IMR-90 (cell line): Measurements from ENCODE around the gene MYOM1. TPM values are rescaled to one million over a fixed set of nuclear protein-coding genes. Genes with fewer than 3 reads are reported as not detected.

Experiments used
- ATAC-seq: fragments of 200-7000 bp; cut with Tn5 transposase; 2 replicates; pipeline ENCODE4 v1.9.1; 2020; ENCODE audit warnings: low read depth, mild to moderate bottlenecking, moderate library complexity
- BruUV-seq: library from RNA; stranded (reverse); fragments of 400-500 nt; replicated peaks from 2 replicates; lab custom pipeline; 2021; lab: Mats Ljungman, UMichigan
- CTCF ChIA-PET: fragments of 300-600 bp; formaldehyde crosslinking; extraction: SDS; loops from one replicate; lab custom pipeline; 2021; ENCODE audit warnings: antibody characterized with exemption; lab: Yijun Ruan, JAX
- POLR2A ChIA-PET: fragments of 300-600 bp; sonication (Branson Sonifier 250); formaldehyde crosslinking; loops from one replicate; lab custom pipeline; 2022; ENCODE audit warnings: antibody characterized with exemption; ENCODE audit not compliant: unreplicated experiment; lab: Charles Lee
- DNase-seq: peaks from one replicate; pipeline ENCODE4 v3.0.0; 2013
- H2AFZ ChIP-seq: replicated peaks from 2 replicates; pipeline ENCODE3; 2013; ENCODE audit warnings: low read length, mild to moderate bottlenecking; ENCODE audit not compliant: poor library complexity
- H2AK5ac ChIP-seq: 2 replicates; pipeline ENCODE4 v1.6.1; 2013; ENCODE audit warnings: low read depth, low read length, inconsistent platforms
- H2AK9ac ChIP-seq: replicated peaks from 2 replicates; pipeline ENCODE3; 2013; ENCODE audit warnings: mild to moderate bottlenecking, low read depth, low read length, moderate library complexity; ENCODE audit not compliant: poor library complexity
- H2BK120ac ChIP-seq: 2 replicates; pipeline ENCODE4 v1.6.1; 2013; ENCODE audit warnings: low read depth, low read length, inconsistent platforms
- H2BK15ac ChIP-seq: 3 replicates; pipeline ENCODE4 v1.6.1; 2013; ENCODE audit warnings: low read depth, low read length, inconsistent platforms
- H2BK20ac ChIP-seq: 2 replicates; pipeline ENCODE4 v1.6.1; 2013; ENCODE audit warnings: low read depth, mild to moderate bottlenecking, inconsistent platforms, low read length, moderate library complexity
- H2BK5ac ChIP-seq: 2 replicates; pipeline ENCODE4 v1.6.1; 2013; ENCODE audit warnings: mild to moderate bottlenecking, low read depth, low read length, inconsistent platforms; ENCODE audit not compliant: poor library complexity, severe bottlenecking
- H3K14ac ChIP-seq: replicated peaks from 2 replicates; pipeline ENCODE4 v1.6.1; 2013; ENCODE audit warnings: low read depth, low read length, inconsistent platforms
- H3K18ac ChIP-seq: 2 replicates; pipeline ENCODE4 v1.6.1; 2013; ENCODE audit warnings: low read depth, low read length, control low read depth
- H3K23ac ChIP-seq: 2 replicates; pipeline ENCODE4 v1.6.1; 2013; ENCODE audit warnings: low read depth, low read length, inconsistent platforms
- H3K27ac ChIP-seq: 2 replicates; pipeline ENCODE4 v1.5.1; 2013; ENCODE audit warnings: mild to moderate bottlenecking, control low read depth, low read length; ENCODE audit not compliant: insufficient read depth
- H3K27me3 ChIP-seq: 2 replicates; pipeline ENCODE4 v1.6.1; 2013; ENCODE audit warnings: low read length; ENCODE audit not compliant: control insufficient read depth, insufficient read depth
- H3K36me3 ChIP-seq: 2 replicates; pipeline ENCODE4 v1.6.1; 2013; ENCODE audit warnings: low read length, mixed read lengths; ENCODE audit not compliant: control insufficient read depth, insufficient read depth
- H3K4ac ChIP-seq: 2 replicates; pipeline ENCODE4 v1.6.1; 2013; ENCODE audit warnings: low read depth, low read length, inconsistent platforms
- H3K4me1 ChIP-seq: 2 replicates; pipeline ENCODE4 v1.6.1; 2013; ENCODE audit warnings: low read length, mixed read lengths; ENCODE audit not compliant: control insufficient read depth, insufficient read depth
- H3K4me2 ChIP-seq: 2 replicates; pipeline ENCODE4 v1.6.1; 2013; ENCODE audit warnings: low read depth, mild to moderate bottlenecking, control low read depth, low read length, moderate library complexity
- H3K4me3 ChIP-seq: 2 replicates; pipeline ENCODE4 v1.5.1; 2013; ENCODE audit warnings: low read depth, mild to moderate bottlenecking, control low read depth, low read length, moderate library complexity; ENCODE audit not compliant: insufficient read depth
- H3K56ac ChIP-seq: 2 replicates; pipeline ENCODE4 v1.6.1; 2013; ENCODE audit warnings: low read length, inconsistent platforms; ENCODE audit not compliant: insufficient read depth; ENCODE audit errors: extremely low read depth
- H3K79me1 ChIP-seq, 2 experiments: 2 replicates each; pipeline ENCODE4 v1.6.1; 2013; ENCODE audit warnings: low read length in 2 of 2, inconsistent platforms in 1 of 2, low read depth in 1 of 2
- H3K9ac ChIP-seq: 2 replicates; pipeline ENCODE4 v1.6.1; 2013; ENCODE audit warnings: low read depth, low read length, control low read depth
- H3K9me1 ChIP-seq: 2 replicates; pipeline ENCODE4 v1.6.1; 2013; ENCODE audit warnings: low read length, inconsistent platforms; ENCODE audit not compliant: insufficient read depth
- H3K9me3 ChIP-seq: 2 replicates; pipeline ENCODE4 v1.6.1; 2013; ENCODE audit warnings: low read length; ENCODE audit not compliant: control insufficient read depth, insufficient read depth
- H4K20me1 ChIP-seq: 2 replicates; pipeline ENCODE4 v1.6.1; 2013; ENCODE audit warnings: low read length, inconsistent platforms; ENCODE audit not compliant: insufficient read depth
- H4K5ac ChIP-seq: 2 replicates; pipeline ENCODE4 v1.6.1; 2013; ENCODE audit warnings: mild to moderate bottlenecking, low read depth, low read length, control low read depth
- H4K8ac ChIP-seq, 2 experiments: 2 replicates each; pipeline ENCODE4 v1.6.1; 2013; ENCODE audit warnings: low read depth in 2 of 2, low read length in 2 of 2, control low read depth in 1 of 2, inconsistent platforms in 1 of 2
- H4K91ac ChIP-seq: 2 replicates; pipeline ENCODE4 v1.6.1; 2013; ENCODE audit warnings: low read depth, low read length, inconsistent platforms; ENCODE audit not compliant: insufficient read depth
- BHLHE40 ChIP-seq: fragments of 150-350 bp; IDR thresholded peaks from 2 replicates; pipeline ENCODE4 v1.6.1; 2016; ENCODE audit warnings: mild to moderate bottlenecking, low read depth, low read length
- CEBPB ChIP-seq: IDR thresholded peaks from 2 replicates; pipeline ENCODE4 v1.6.1; 2012; ENCODE audit warnings: low read depth, low read length, improper control_type of control experiment
- CHD1 ChIP-seq: IDR thresholded peaks from 2 replicates; pipeline ENCODE4 v1.6.1; 2012; ENCODE audit warnings: low read depth, low read length, improper control_type of control experiment
- CTCF ChIP-seq: conservative IDR thresholded peaks from 2 replicates; pipeline ENCODE4 v1.5.1; 2012; ENCODE audit warnings: mild to moderate bottlenecking, low read depth, low read length, improper control_type of control experiment
- ELK1 ChIP-seq: fragments of 150-350 bp; IDR thresholded peaks from 2 replicates; pipeline ENCODE4 v1.6.1; 2016; ENCODE audit warnings: low read depth, mild to moderate bottlenecking, low read length, moderate library complexity, borderline replicate concordance
- FOS ChIP-seq: fragments of 150-350 bp; IDR thresholded peaks from 2 replicates; pipeline ENCODE4 v1.6.1; 2016; ENCODE audit warnings: low read depth, low read length
- MAZ ChIP-seq: IDR thresholded peaks from 2 replicates; pipeline ENCODE4 v1.6.1; 2012; ENCODE audit warnings: low read depth, mild to moderate bottlenecking, low read length, improper control_type of control experiment, moderate library complexity, borderline replicate concordance
- MXI1 ChIP-seq: IDR thresholded peaks from 2 replicates; pipeline ENCODE4 v1.6.1; 2012; ENCODE audit warnings: low read depth, mild to moderate bottlenecking, low read length, moderate library complexity, borderline replicate concordance
- NFE2L2 ChIP-seq: fragments of 150-350 bp; IDR thresholded peaks from 2 replicates; pipeline ENCODE4 v1.6.1; 2016; ENCODE audit warnings: low read depth, mild to moderate bottlenecking, low read length
- POLR2A ChIP-seq: IDR thresholded peaks from 2 replicates; pipeline ENCODE4 v1.6.1; 2012; ENCODE audit warnings: mild to moderate bottlenecking, low read depth, low read length
- RAD21 ChIP-seq: IDR thresholded peaks from 2 replicates; pipeline ENCODE4 v1.6.1; 2012; ENCODE audit warnings: low read length, improper control_type of control experiment
- RCOR1 ChIP-seq: IDR thresholded peaks from 2 replicates; pipeline ENCODE4 v1.6.1; 2012; ENCODE audit warnings: mild to moderate bottlenecking, low read length, improper control_type of control experiment; ENCODE audit not compliant: insufficient replicate concordance
- RFX5 ChIP-seq: IDR thresholded peaks from 2 replicates; pipeline ENCODE4 v1.8.0; 2012; ENCODE audit warnings: low read depth, mild to moderate bottlenecking, low read length, moderate library complexity
- SMC3 ChIP-seq: fragments of 150-350 bp; IDR thresholded peaks from 2 replicates; pipeline ENCODE4 v1.6.1; 2016; ENCODE audit warnings: low read depth, mild to moderate bottlenecking, antibody characterized with exemption, low read length, moderate library complexity
- USF2 ChIP-seq: fragments of 150-350 bp; IDR thresholded peaks from 2 replicates; pipeline ENCODE4 v1.6.1; 2017; ENCODE audit warnings: mild to moderate bottlenecking, antibody characterized with exemption, low read length, low read depth
- WGBS, 2 experiments: methylation state at CpG; one replicate each; pipeline versions ENCODE4 v1.1.5 to v1.1.7; 2013; ENCODE audit warnings: missing lambda C conversion rate in 2 of 2; ENCODE audit not compliant: insufficient read length in 1 of 2; ENCODE audit errors: extremely low coverage in 2 of 2; 5-methylcytosine and 5-hydroxymethylcytosine counted together
- dilution Hi-C: fragments of 300-500 bp; cut with HindIII; formaldehyde crosslinking; loops from one replicate; pipeline ENCODE4 v1.14.3; 2018; ENCODE audit warnings: low sequenced_read_pairs; ENCODE audit not compliant: unreplicated experiment
- in situ Hi-C: fragments of 300-500 bp; cut with MboI; formaldehyde crosslinking; loops from 3 replicates; pipeline ENCODE4 v1.14.3; 2019; ENCODE audit warnings: low sequenced_read_pairs, inconsistent platforms, mixed read lengths
- intact Hi-C: fragments of 100-400 bp; cut with micrococcal nuclease; formaldehyde crosslinking; loops from 2 replicates; pipeline ENCODE4 v1.10.0; 2022
- polyA plus RNA-seq, 3 experiments: library from polyadenylated mRNA; depleted of rRNA; stranded (reverse); fragments of >200 nt; gene quantifications; 2 replicates each; pipeline ENCODE4 v1.2.3, GENCODE V29; 2012; ENCODE audit warnings: low replicate concordance in 1 of 3
- total RNA-seq: library from RNA; depleted of rRNA; stranded (reverse); fragments of >200 nt; gene quantifications from 2 replicates; pipeline ENCODE4 v1.2.3, GENCODE V29; 2012

Gene MYOM1
- total and polyA plus RNA-seq, 2 of the 4 experiments (the other 2 are of a cell fraction), result under 0.01 to 0.10 TPM

- in situ Hi-C loops, result no loop called here
- Histone ChIP-seq H3K27ac (no peak overlapping the region), H3K9ac (no peak overlapping the region), H2AK5ac (no peak overlapping the region), H3K14ac (no peak overlapping the region), H3K27me3 (peaks cover 11% of the 10 kb centered on the region), H2AK9ac (no peak overlapping the region), H3K4me1 (no peaks in the 10 kb centered on the region), H2BK20ac (no peak overlapping the region), H3K79me1 (no peaks in the 10 kb centered on the region), H2BK5ac (no peak overlapping the region), H3K18ac (no peak overlapping the region), H3K4ac (no peak overlapping the region), H4K91ac (no peak overlapping the region), H4K8ac (no peak overlapping the region), H4K20me1 (no peaks in the 10 kb centered on the region), H4K5ac (no peak overlapping the region), H3K4me2 (no peak overlapping the region), H2BK15ac (no peak overlapping the region), H3K9me3 (no peaks in the 10 kb centered on the region), H3K36me3 (no peaks in the 10 kb centered on the region), H2BK120ac (no peak overlapping the region), H2AFZ (no peak overlapping the region), H3K56ac (no peak overlapping the region), H3K4me3 (no peak overlapping the region), H3K23ac (no peak overlapping the region), H3K9me1 (no peaks in the 10 kb centered on the region)
- no peak for ATAC-seq
- no peak for DNase-seq
- ChIA-PET POLR2A (no interaction called here), CTCF (no interaction called here)
- WGBS, 2 experiments, result 86% methylated on average over 2 of the region's 3 CpGs; no CpG with 5 or more reads in 1 of the 2 experiments
- no TSS peak for BruUV-seq
- dilution Hi-C loops, result no loop called here
- TF ChIP-seq CTCF, result no peak
- TF ChIP-seq SMC3, result no peak
- no peak for TF ChIP-seq USF2
- no peak for TF ChIP-seq CHD1
- no peak for TF ChIP-seq FOS
- TF ChIP-seq MXI1, result no peak
- TF ChIP-seq POLR2A, result no peak
- TF ChIP-seq RCOR1, result no peak
- no peak for TF ChIP-seq NFE2L2
- no peak for TF ChIP-seq BHLHE40
- no peak for TF ChIP-seq RFX5
- TF ChIP-seq RAD21, result no peak
- TF ChIP-seq MAZ, result no peak
- TF ChIP-seq CEBPB, result no peak
- no peak for TF ChIP-seq ELK1
- intact Hi-C loops, result no loop called here
Measured at GRCh38 chr18:3224223-3224622, 4.5 kb upstream of the MYOM1 start.
